SK-N-SH (cell line): ENCODE data around the gene MTX2. TPM values are rescaled to one million over a fixed set of nuclear protein-coding genes. Genes with fewer than 3 reads are reported as not detected.

Source experiments
- CTCF ChIA-PET: fragments of 300-600, 350-600 bp; formaldehyde crosslinking; extraction: SDS; loops from one replicate; lab custom pipeline; 2021; lab: Yijun Ruan, JAX
- POLR2A ChIA-PET: fragments of 350-600 bp; sonication (Branson Sonifier 250); formaldehyde crosslinking; extraction: SDS; loops from one replicate; lab custom pipeline; 2020; ENCODE audit warnings: antibody characterized with exemption, inconsistent platforms; lab: Yijun Ruan, JAX
- DNase-seq: peaks from one replicate; pipeline ENCODE4 v3.0.0; 2012
- H2AFZ ChIP-seq: fragments of 200-600 bp; sonication (generic); 2 replicates; pipeline ENCODE4 v1.8.1; 2016; ENCODE audit warnings: antibody characterized with exemption, mild to moderate bottlenecking, low read depth
- H3F3A ChIP-seq: fragments of 200-600 bp; sonication (generic); replicated peaks from 2 replicates; pipeline ENCODE3; 2016; ENCODE audit warnings: antibody characterized with exemption, mild to moderate bottlenecking; ENCODE audit not compliant: insufficient read depth
- H3K27ac ChIP-seq, 2 experiments: fragments of 200-500 bp in 1 of 2; fragments of 200-600 bp in 1 of 2; sonication (Bioruptor generic) in 1 of 2; sonication (generic), shearing (Covaris generic) in 1 of 2; 2 replicates each; pipeline versions ENCODE4 v1.5.1 to v1.6.1; 2014 to 2016; ENCODE audit warnings: low read depth in 2 of 2, inconsistent platforms in 1 of 2, low read length in 1 of 2, mild to moderate bottlenecking in 1 of 2, mixed read lengths in 1 of 2
- H3K27me3 ChIP-seq: fragments of 200-600 bp; sonication (generic), shearing (Covaris generic); 2 replicates; pipeline ENCODE4 v1.6.1; 2016; ENCODE audit warnings: mixed run types; ENCODE audit not compliant: insufficient read depth
- H3K36me3 ChIP-seq, 2 experiments: fragments of 200-500 bp in 1 of 2; fragments of 200-600 bp in 1 of 2; sonication (Bioruptor generic) in 1 of 2; sonication (generic) in 1 of 2; replicated peaks in 1 of 2; 2 replicates each; pipeline versions ENCODE3 to v1.5.1; 2014 to 2016; ENCODE audit warnings: low read length in 1 of 2, mild to moderate bottlenecking in 1 of 2; ENCODE audit not compliant: insufficient read depth in 2 of 2, control insufficient read depth in 1 of 2
- H3K4me1 ChIP-seq, 2 experiments: fragments of 200-500 bp in 1 of 2; fragments of 200-600 bp in 1 of 2; sonication (Bioruptor generic) in 1 of 2; sonication (generic), shearing (Covaris generic) in 1 of 2; 2 replicates each; pipeline versions ENCODE4 v1.5.1 to v1.6.1; 2014 to 2016; ENCODE audit warnings: low read depth in 1 of 2, low read length in 1 of 2, mixed run types in 1 of 2; ENCODE audit not compliant: insufficient read depth in 2 of 2, control insufficient read depth in 1 of 2
- H3K4me2 ChIP-seq: fragments of 200-600 bp; sonication (generic), shearing (Covaris generic); 2 replicates; pipeline ENCODE4 v1.6.1; 2017; ENCODE audit warnings: mixed run types
- H3K4me3 ChIP-seq, 2 experiments: fragments of 200-500 bp in 1 of 2; fragments of 200-600 bp in 1 of 2; sonication (Bioruptor generic) in 1 of 2; sonication (generic), shearing (Covaris generic) in 1 of 2; 2 replicates each; pipeline versions ENCODE4 v1.5.1 to v1.8.1; 2014 to 2016; ENCODE audit warnings: low read depth in 2 of 2, inconsistent platforms in 1 of 2, low read length in 1 of 2, mild to moderate bottlenecking in 1 of 2, mixed read lengths in 1 of 2, moderate library complexity in 1 of 2
- H3K79me2 ChIP-seq: fragments of 200-600 bp; sonication (generic); 2 replicates; pipeline ENCODE4 v1.8.1; 2017; ENCODE audit warnings: mild to moderate bottlenecking; ENCODE audit not compliant: insufficient read depth
- H3K9ac ChIP-seq: fragments of 200-600 bp; sonication (generic); 2 replicates; pipeline ENCODE4 v1.6.1; 2017; ENCODE audit warnings: mixed run types
- H3K9me2 ChIP-seq: fragments of 200-600 bp; sonication (generic); 2 replicates; pipeline ENCODE4 v1.6.1; 2017; ENCODE audit warnings: mixed run types
- H3K9me3 ChIP-seq: fragments of 200-600 bp; sonication (generic); 2 replicates; pipeline ENCODE4 v1.6.1; 2017; ENCODE audit warnings: mixed run types, mild to moderate bottlenecking, moderate library complexity
- H4K20me1 ChIP-seq: fragments of 200-600 bp; sonication (generic); 2 replicates; pipeline ENCODE4 v1.6.1; 2017; ENCODE audit warnings: mild to moderate bottlenecking, mixed run types; ENCODE audit not compliant: insufficient read depth
- CTCF ChIP-seq: fragments of 200-600 bp; sonication (generic); IDR thresholded peaks from 2 replicates; pipeline ENCODE4 v1.6.1; 2017; ENCODE audit warnings: antibody characterized with exemption, mild to moderate bottlenecking, moderate library complexity
- GATA2 ChIP-seq: sonication (generic); formaldehyde crosslinking; IDR thresholded peaks from 2 replicates; pipeline ENCODE4 v1.5.0; 2020; ENCODE audit warnings: mild to moderate bottlenecking, missing genetic modification reagents
- IRF3 ChIP-seq: fragments of 150-350 bp; IDR thresholded peaks from 2 replicates; pipeline ENCODE4 v1.6.1; 2016; ENCODE audit warnings: mild to moderate bottlenecking, low read depth, low read length
- MEF2A ChIP-seq: IDR thresholded peaks from 2 replicates; pipeline ENCODE4 v1.4.0; 2012; ENCODE audit warnings: low read depth, borderline replicate concordance
- NFIC ChIP-seq: IDR thresholded peaks from 2 replicates; pipeline ENCODE4 v1.4.0; 2012; ENCODE audit warnings: borderline replicate concordance
- NRF1 ChIP-seq: IDR thresholded peaks from 2 replicates; pipeline ENCODE4 v1.6.1; 2012; ENCODE audit warnings: low read depth, mild to moderate bottlenecking, low read length
- POLR2AphosphoS5 ChIP-seq: IDR thresholded peaks from 2 replicates; pipeline ENCODE4 v1.6.1; 2012; ENCODE audit warnings: low read depth, low read length
- TCF12 ChIP-seq: IDR thresholded peaks from 2 replicates; pipeline ENCODE4 v1.4.0; 2012
- WGBS: methylation state at CpG from one replicate; pipeline ENCODE4 v1.1.6; 2017; ENCODE audit warnings: low lambda C conversion rate; 5-methylcytosine and 5-hydroxymethylcytosine counted together
- polyA plus RNA-seq, 3 experiments: library from polyadenylated mRNA; depleted of rRNA; stranded (reverse); fragments of >200 nt; gene quantifications; 2 replicates each; pipeline ENCODE4 v1.2.3, GENCODE V29; 2012
- TF ChIP-seq, protein P1 (sequence below): IDR thresholded peaks from 2 replicates; pipeline ENCODE4 v1.4.0; 2012; ENCODE audit warnings: low read depth
- TF ChIP-seq, protein P2 (sequence below): IDR thresholded peaks from 2 replicates; pipeline ENCODE4 v1.4.0; 2012; ENCODE audit warnings: low read depth, borderline replicate concordance

Gene MTX2
- polyA plus RNA-seq, 1 of the 3 experiments (the other 2 are of a cell fraction), result 44.4 TPM

GRCh38 chr2:176285321-176285720 lies 16.1 kb downstream of the MTX2 start:
- Histone ChIP-seq H3K36me3 (peaks cover 2 to 10% of the 10 kb centered on the region in 2 experiments), H4K20me1 (peaks cover 40% of the 10 kb centered on the region), H3K4me1 (no peaks in the 10 kb centered on the region; a peak in 3 of 4 replicates), H3K9me2 (no peaks in the 10 kb centered on the region), H3K4me3 (no peak overlapping the region), H3K9me3 (no peaks in the 10 kb centered on the region), H2AFZ (no peak overlapping the region), H3K4me2 (no peak overlapping the region), H3K79me2 (peaks cover 98% of the 10 kb centered on the region), H3K9ac (no peak overlapping the region), H3K27me3 (no peaks in the 10 kb centered on the region), H3F3A (peaks cover 2% of the 10 kb centered on the region), H3K27ac (no peak overlapping the region)
- POLR2A ChIA-PET, result no interaction called here
- TF ChIP-seq POLR2AphosphoS5 (no peak), CTCF (peak; percentile 24; the same call in 1 of the 2 replicates), NRF1 (no peak), MEF2A (no peak)
- TF ChIP-seq, protein P1, sequence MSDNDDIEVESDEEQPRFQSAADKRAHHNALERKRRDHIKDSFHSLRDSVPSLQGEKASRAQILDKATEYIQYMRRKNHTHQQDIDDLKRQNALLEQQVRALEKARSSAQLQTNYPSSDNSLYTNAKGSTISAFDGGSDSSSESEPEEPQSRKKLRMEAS, result no peak
- no peak for DNase-seq
- CTCF ChIA-PET, result interaction anchor here (1.1 kb wide), 1 partner anchor 13 kb away, joined by 3 read pairs; no protein-coding TSS in a partner anchor

DNA sequence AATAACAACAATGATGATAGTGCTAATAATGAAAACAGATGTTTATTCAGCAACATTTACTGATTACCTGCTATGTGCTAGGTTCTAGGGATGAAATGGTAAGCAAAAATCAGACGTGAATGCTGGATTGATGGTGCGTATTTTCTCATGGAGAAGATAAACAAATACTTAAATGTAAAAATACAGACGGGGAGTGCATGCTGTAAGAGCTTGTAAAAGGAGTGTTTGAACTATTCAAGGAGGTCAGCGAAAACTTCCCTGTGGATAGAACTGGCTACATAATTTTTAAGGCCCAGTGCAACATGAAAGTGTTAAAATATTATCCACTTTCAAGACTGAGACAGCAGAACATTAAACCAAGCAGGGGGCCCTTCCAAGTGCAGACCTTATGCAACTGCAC lies 22.1 kb downstream of the MTX2 start:
- ChIA-PET CTCF (interaction anchor here (1.4 kb wide), 1 partner anchor 181 kb away, joined by 3 read pairs; no protein-coding TSS in a partner anchor), POLR2A (no interaction called here)
- no peak for DNase-seq
- H3F3A ChIP-seq, result no peaks in the 10 kb centered on the region
- no peak overlapping the region for H3K4me2 ChIP-seq
- WGBS, result 95% methylated on average over 4 of the region's 4 CpGs
- peaks cover 10 to 13% of the 10 kb centered on the region in 2 experiments; a peak in 3 of 4 replicates for H3K4me1 ChIP-seq
- H2AFZ ChIP-seq, result no peak overlapping the region
- H3K9me2 ChIP-seq, result no peaks in the 10 kb centered on the region
- no peak overlapping the region for H3K9ac ChIP-seq
- H3K9me3 ChIP-seq, result no peaks in the 10 kb centered on the region
- no peak overlapping the region for H3K4me3 ChIP-seq
- peaks cover 2 to 8% of the 10 kb centered on the region in 2 experiments for H3K36me3 ChIP-seq
- H4K20me1 ChIP-seq, result peaks cover 31% of the 10 kb centered on the region
- TF ChIP-seq CTCF (no peak), TCF12 (no peak)
- H3K27me3 ChIP-seq, result no peaks in the 10 kb centered on the region
- H3K27ac ChIP-seq, result no peak overlapping the region; a peak in 1 of 4 replicates
- peaks cover 83% of the 10 kb centered on the region for H3K79me2 ChIP-seq

- peaks cover 78% of the 10 kb centered on the region for H3K79me2 ChIP-seq
- H4K20me1 ChIP-seq, result peaks cover 31% of the 10 kb centered on the region
- no peaks in the 10 kb centered on the region for H3K27me3 ChIP-seq
- H3K36me3 ChIP-seq, result peaks cover 2 to 8% of the 10 kb centered on the region in 2 experiments
- no peak overlapping the region for H2AFZ ChIP-seq
- peaks cover 10 to 13% of the 10 kb centered on the region in 2 experiments; a peak in 3 of 4 replicates for H3K4me1 ChIP-seq
- ChIA-PET CTCF (no interaction called here), POLR2A (no interaction called here)
- no peak overlapping the region for H3K4me3 ChIP-seq
- no peak overlapping the region for H3K4me2 ChIP-seq
- DNase-seq, result no peak
- H3K9me3 ChIP-seq, result no peaks in the 10 kb centered on the region
- no peak overlapping the region for H3K27ac ChIP-seq
- H3F3A ChIP-seq, result no peaks in the 10 kb centered on the region
- no peak overlapping the region for H3K9ac ChIP-seq
- H3K9me2 ChIP-seq, result no peaks in the 10 kb centered on the region
- TF ChIP-seq GATA2 (CRISPR knock-in tag) (no peak), MEF2A (no peak), NFIC (no peak), CTCF (no peak), IRF3 (no peak)
- TF ChIP-seq, protein P2, sequence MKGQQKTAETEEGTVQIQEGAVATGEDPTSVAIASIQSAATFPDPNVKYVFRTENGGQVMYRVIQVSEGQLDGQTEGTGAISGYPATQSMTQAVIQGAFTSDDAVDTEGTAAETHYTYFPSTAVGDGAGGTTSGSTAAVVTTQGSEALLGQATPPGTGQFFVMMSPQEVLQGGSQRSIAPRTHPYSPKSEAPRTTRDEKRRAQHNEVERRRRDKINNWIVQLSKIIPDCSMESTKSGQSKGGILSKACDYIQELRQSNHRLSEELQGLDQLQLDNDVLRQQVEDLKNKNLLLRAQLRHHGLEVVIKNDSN, result no peak
Measured at GRCh38 chr2:176291809-176292283, 22.6 kb downstream of the MTX2 start.
